ENCODE data around the gene CAMKMT. TPM values are rescaled to one million over a fixed set of nuclear protein-coding genes. Genes with fewer than 3 reads are reported as not detected.

The CAMKMT gene
- total RNA-seq, 4 donors from 2014 or later: 2.9 to 18.8 (median 11.2) TPM

- Histone ChIP-seq H3K4me1 (no peaks in the 10 kb centered on the region), H3K27me3 (no peaks in the 10 kb centered on the region), H3K4me3 (no peak overlapping the region), H3K9me3 (no peaks in the 10 kb centered on the region), H3K27ac (no peak overlapping the region), H3K36me3 (no peaks in the 10 kb centered on the region)
- no peak for TF ChIP-seq POLR2A (IDR thresholded peaks at IDR 0.05)
- no peak for TF ChIP-seq CTCF (IDR thresholded peaks at IDR 0.05)
- no peak for DNase-seq
- intact Hi-C loops (cut with DNase I; ENCODE audit: low total_unique reads): no loop called here
Observed at GRCh38 chr2:44330801-44331200, 30.9 kb upstream of the CAMKMT start.

GRCh38 chr2:44333994-44334393, 27.8 kb upstream of the CAMKMT start:
- Histone ChIP-seq H3K9me3 (no peaks in the 10 kb centered on the region), H3K4me3 (no peak overlapping the region), H3K4me1 (no peaks in the 10 kb centered on the region), H3K27me3 (no peaks in the 10 kb centered on the region), H3K36me3 (no peaks in the 10 kb centered on the region), H3K27ac (no peak overlapping the region)
- TF ChIP-seq POLR2A (IDR thresholded peaks at IDR 0.05): no peak
- no peak for TF ChIP-seq CTCF (IDR thresholded peaks at IDR 0.05)
- intact Hi-C loops (cut with DNase I; ENCODE audit: low total_unique reads): no loop called here
- DNase-seq: no peak

GRCh38 chr2:44335806-44336538, 25.8 kb upstream of the CAMKMT start:
- DNase-seq: no peak
- no peaks in the 10 kb centered on the region for H3K9me3 ChIP-seq
- H3K4me3 ChIP-seq: no peak overlapping the region
- intact Hi-C loops (cut with DNase I; ENCODE audit: low total_unique reads): no loop called here
- no peak overlapping the region for H3K27ac ChIP-seq
- peaks cover 0 to under 1% of the 10 kb centered on the region in 2 donors for H3K36me3 ChIP-seq
- no peaks in the 10 kb centered on the region for H3K4me1 ChIP-seq
- no peaks in the 10 kb centered on the region for H3K27me3 ChIP-seq
- TF ChIP-seq POLR2A (IDR thresholded peaks at IDR 0.05) (no peak), CTCF (IDR thresholded peaks at IDR 0.05) (no peak)

- Histone ChIP-seq H3K9me3 (no peaks in the 10 kb centered on the region), H3K4me1 (peaks cover 0 to 4% of the 10 kb centered on the region in 2 donors), H3K27me3 (no peaks in the 10 kb centered on the region), H3K27ac (no peak overlapping the region), H3K36me3 (peaks cover 0 to 2% of the 10 kb centered on the region in 2 donors), H3K4me3 (no peak overlapping the region)
- TF ChIP-seq CTCF (IDR thresholded peaks at IDR 0.05) (no peak), POLR2A (IDR thresholded peaks at IDR 0.05) (no peak)
- DNase-seq: no peak
- intact Hi-C loops (cut with DNase I; ENCODE audit: low total_unique reads): no loop called here
Observed at GRCh38 chr2:44342854-44343253, 18.9 kb upstream of the CAMKMT start.

GRCh38 chr2:44347526-44347925, 14.2 kb upstream of the CAMKMT start:
- Histone ChIP-seq H3K9me3 (no peaks in the 10 kb centered on the region), H3K4me3 (no peak overlapping the region), H3K36me3 (no peaks in the 10 kb centered on the region), H3K27ac (peak overlapping the region in 1 of 2 donors; percentile 64), H3K27me3 (no peaks in the 10 kb centered on the region), H3K4me1 (peaks cover 9% of the 10 kb centered on the region in 2 donors)
- no peak for DNase-seq
- TF ChIP-seq POLR2A (IDR thresholded peaks at IDR 0.05): no peak
- intact Hi-C loops (cut with DNase I; ENCODE audit: low total_unique reads): no loop called here
